GM12878 (cell line): ENCODE data around the gene PIM2. TPM values are rescaled to one million over a fixed set of nuclear protein-coding genes. Genes with fewer than 3 reads are reported as not detected.

Source experiments
- ATAC-seq: fragments of 200-7000 bp; cut with Tn5 transposase; 3 replicates; pipeline ENCODE4 v1.9.1; 2020; ENCODE audit warnings: mild to moderate bottlenecking, moderate library complexity
- BruUV-seq: library from RNA; stranded (reverse); fragments of 400-500 nt; replicated peaks from 2 replicates; lab custom pipeline; 2021; lab: Mats Ljungman, UMichigan
- CTCF ChIA-PET: fragments of 300-600 bp; sonication (Branson Sonifier 250); formaldehyde crosslinking; extraction: SDS; loops from one replicate; lab custom pipeline; 2021; ENCODE audit warnings: inconsistent platforms; lab: Yijun Ruan, JAX
- POLR2A ChIA-PET: fragments of 350-600 bp; formaldehyde crosslinking; extraction: SDS; loops from one replicate; lab custom pipeline; 2021; ENCODE audit warnings: inconsistent platforms; lab: Charles Lee
- RAD21 ChIA-PET: fragments of 300-600 bp; sonication (Branson Sonifier 250); formaldehyde crosslinking; loops from one replicate; lab custom pipeline; 2023; ENCODE audit warnings: antibody characterized with exemption; ENCODE audit not compliant: unreplicated experiment; lab: Charles Lee
- SMC1A ChIA-PET: fragments of 300-600 bp; sonication (Branson Sonifier 250); formaldehyde crosslinking; loops from one replicate; lab custom pipeline; 2023; ENCODE audit not compliant: unreplicated experiment, uncharacterized antibody; lab: Charles Lee
- DNase-seq: peaks from one replicate; pipeline ENCODE4 v3.0.0-alpha.2; 2011; ENCODE audit warnings: low read depth, low spot score
- FAIRE-seq: peaks from 3 replicates; lab custom pipeline; 2011; peaks lifted over from hg19 to GRCh38; lab: Jason Lieb, UNC
- H2AFZ ChIP-seq: 2 replicates; pipeline ENCODE4 v1.6.0; 2011; ENCODE audit warnings: low read depth, low read length, control low read depth; ENCODE audit not compliant: control insufficient read depth
- H3K27ac ChIP-seq: 2 replicates; pipeline ENCODE4 v1.5.1; 2011; ENCODE audit warnings: control low read depth; ENCODE audit not compliant: control insufficient read depth, insufficient read depth
- H3K27me3 ChIP-seq, 2 experiments: replicated peaks in 1 of 2; 2 replicates each; pipeline versions ENCODE4 v1.6.0 to v1.6.1; 2011; ENCODE audit warnings: low read length in 1 of 2; ENCODE audit not compliant: control insufficient read depth in 2 of 2, insufficient read depth in 2 of 2
- H3K36me3 ChIP-seq, 2 experiments: 2 replicates each; pipeline ENCODE4 v1.5.1; 2011; ENCODE audit warnings: low read length in 1 of 2; ENCODE audit not compliant: control insufficient read depth in 2 of 2, insufficient read depth in 2 of 2
- H3K4me1 ChIP-seq: 2 replicates; pipeline ENCODE4 v1.6.1; 2011; ENCODE audit warnings: mild to moderate bottlenecking, low read length, moderate library complexity, mixed read lengths; ENCODE audit not compliant: control insufficient read depth, insufficient read depth
- H3K4me2 ChIP-seq: 2 replicates; pipeline ENCODE4 v1.6.0; 2011; ENCODE audit warnings: control low read depth; ENCODE audit not compliant: control insufficient read depth, insufficient read depth
- H3K4me3 ChIP-seq: fragments of 200-600 bp; sonication (generic); 2 replicates; pipeline ENCODE4 v1.5.1; 2016
- H3K79me2 ChIP-seq: 2 replicates; pipeline ENCODE4 v1.6.0; 2011; ENCODE audit warnings: low read length; ENCODE audit not compliant: control insufficient read depth, insufficient read depth
- H3K9ac ChIP-seq: 2 replicates; pipeline ENCODE4 v1.8.0; 2011; ENCODE audit warnings: low read length, control low read depth, mixed read lengths; ENCODE audit not compliant: control insufficient read depth, insufficient read depth
- H3K9me3 ChIP-seq: replicated peaks from 3 replicates; pipeline ENCODE4 v1.5.1; 2011; ENCODE audit warnings: mild to moderate bottlenecking, low read length; ENCODE audit not compliant: control insufficient read depth, insufficient read depth
- H4K20me1 ChIP-seq: 2 replicates; pipeline ENCODE4 v1.6.0; 2011; ENCODE audit not compliant: control insufficient read depth, insufficient read depth
- BCL11A ChIP-seq: IDR thresholded peaks from 2 replicates; pipeline ENCODE4 v1.6.1; 2011; ENCODE audit warnings: low read depth, low read length
- BMI1 ChIP-seq: fragments of 450-650 bp; IDR thresholded peaks from 2 replicates; pipeline ENCODE4 v1.6.1; 2016; ENCODE audit warnings: mild to moderate bottlenecking, moderate library complexity, borderline replicate concordance
- CBX5 ChIP-seq: sonication (generic); IDR thresholded peaks from 2 replicates; pipeline ENCODE4 v1.6.1; 2016; ENCODE audit warnings: low read depth, moderate library complexity, mild to moderate bottlenecking, inconsistent platforms
- CEBPB ChIP-seq, 2 experiments: fragments of 150-350 bp in 1 of 2; IDR thresholded peaks; 2 replicates each; pipeline ENCODE4 v1.6.1; 2012 to 2014; ENCODE audit warnings: low read depth in 2 of 2, low read length in 2 of 2, borderline replicate concordance in 1 of 2, inconsistent platforms in 1 of 2
- HDGF ChIP-seq: fragments of 450-650 bp; IDR thresholded peaks from 2 replicates; pipeline ENCODE4 v1.6.1; 2016; ENCODE audit warnings: antibody characterized with exemption
- MEF2A ChIP-seq: IDR thresholded peaks from 2 replicates; pipeline ENCODE4 v1.6.1; 2011; ENCODE audit warnings: low read depth, mild to moderate bottlenecking, low read length, moderate library complexity; ENCODE audit not compliant: insufficient read depth
- MTA2 ChIP-seq: fragments of 450-650 bp; IDR thresholded peaks from 2 replicates; pipeline ENCODE4 v1.6.1; 2016; ENCODE audit warnings: low read depth, mild to moderate bottlenecking, moderate library complexity
- MXI1 ChIP-seq: fragments of 150-350 bp; IDR thresholded peaks from 2 replicates; pipeline ENCODE4 v1.6.1; 2011; ENCODE audit warnings: low read depth, mild to moderate bottlenecking, inconsistent platforms, low read length, improper control_type of control experiment
- NBN ChIP-seq: fragments of 450-650 bp; IDR thresholded peaks from 2 replicates; pipeline ENCODE4 v1.6.1; 2016
- RAD21 ChIP-seq: IDR thresholded peaks from 2 replicates; pipeline ENCODE4 v1.6.1; 2011; ENCODE audit warnings: mild to moderate bottlenecking, low read depth, low read length, moderate library complexity; ENCODE audit not compliant: insufficient read depth
- SMARCA5 ChIP-seq: fragments of 450-650 bp; IDR thresholded peaks from 2 replicates; pipeline ENCODE4 v1.6.1; 2017; ENCODE audit warnings: mild to moderate bottlenecking
- TARDBP ChIP-seq: IDR thresholded peaks from 2 replicates; pipeline ENCODE4 v1.6.1; 2016; ENCODE audit warnings: borderline replicate concordance
- TCF3 ChIP-seq: IDR thresholded peaks from 2 replicates; pipeline ENCODE4 v1.6.1; 2012; ENCODE audit warnings: low read depth, mild to moderate bottlenecking, low read length, borderline replicate concordance; ENCODE audit not compliant: insufficient read depth
- ZBED1 ChIP-seq: IDR thresholded peaks from 2 replicates; pipeline ENCODE4 v1.6.1; 2016; ENCODE audit warnings: borderline replicate concordance
- ZNF24 ChIP-seq: fragments of 450-650 bp; IDR thresholded peaks from 2 replicates; pipeline ENCODE4 v1.6.1; 2017; ENCODE audit warnings: antibody characterized with exemption, mild to moderate bottlenecking
- WGBS: methylation state at CpG from one replicate; pipeline ENCODE4 v1.1.6; 2016; ENCODE audit warnings: low lambda C conversion rate; ENCODE audit not compliant: insufficient replicate concordance, insufficient coverage; ENCODE audit errors: missing lambda C conversion rate; 5-methylcytosine and 5-hydroxymethylcytosine counted together
- in situ Hi-C: fragments of 300-500 bp; cut with MboI; formaldehyde crosslinking; loops from 9 replicates; pipeline ENCODE4 v1.14.3; 2018; ENCODE audit warnings: mixed read lengths
- intact Hi-C: fragments of 100-400 bp; cut with micrococcal nuclease; formaldehyde crosslinking; loops from one replicate; pipeline ENCODE4 v1.14.2; 2022; ENCODE audit not compliant: unreplicated experiment
- polyA plus RNA-seq, 11 experiments: library from polyadenylated mRNA; depleted of rRNA in 4 of 11; unstranded in 6 of 11; stranded (reverse) in 5 of 11; fragments of >200 nt; fragmentation: Nextera tagmentation in 4 of 11; fragmentation: Illumina TruSeq in 1 of 11; extraction: Ambion mirVana in 4 of 11; extraction: Trizol in 1 of 11; gene quantifications; 1 replicate in 1 of 11; 2 replicates in 10 of 11; pipeline versions ENCODE4 v1.2.1 to v1.2.3, GENCODE V29; 2011 to 2016; ENCODE audit warnings: inconsistent platforms in 2 of 11, missing spikeins in 2 of 11, low read depth in 1 of 11
- total RNA-seq, 4 experiments: library from RNA; depleted of rRNA in 3 of 4; stranded (reverse); fragments of >200 nt in 3 of 4; fragmentation: Illumina TruSeq in 1 of 4; extraction: Trizol in 1 of 4; gene quantifications; 2 replicates each; pipeline versions ENCODE4 v1.2.1 to v1.2.3, GENCODE V29; 2013 to 2021
- TF ChIP-seq, protein P1 (sequence below): fragments of 450-650 bp; formaldehyde crosslinking; IDR thresholded peaks from 2 replicates; pipeline ENCODE4 v1.4.0; 2020; ENCODE audit warnings: mild to moderate bottlenecking, moderate library complexity
- TF ChIP-seq, protein P2 (sequence below): IDR thresholded peaks from 2 replicates; pipeline ENCODE4 v1.6.1; 2011; ENCODE audit warnings: borderline replicate concordance, low read depth, mild to moderate bottlenecking, moderate library complexity, mixed read lengths, low read length; ENCODE audit not compliant: insufficient read depth; ENCODE audit errors: extremely low read length
- TF ChIP-seq, protein P3 (sequence below): IDR thresholded peaks from 2 replicates; pipeline ENCODE4 v1.6.1; 2012; ENCODE audit warnings: low read length, inconsistent platforms

Gene PIM2
- total and polyA plus RNA-seq, 10 of the 15 experiments (the other 5 are each of a cell fraction or from before 2014, with no cell fraction given), result 19.2 to 96.8 (median 32.3) TPM

DNA sequence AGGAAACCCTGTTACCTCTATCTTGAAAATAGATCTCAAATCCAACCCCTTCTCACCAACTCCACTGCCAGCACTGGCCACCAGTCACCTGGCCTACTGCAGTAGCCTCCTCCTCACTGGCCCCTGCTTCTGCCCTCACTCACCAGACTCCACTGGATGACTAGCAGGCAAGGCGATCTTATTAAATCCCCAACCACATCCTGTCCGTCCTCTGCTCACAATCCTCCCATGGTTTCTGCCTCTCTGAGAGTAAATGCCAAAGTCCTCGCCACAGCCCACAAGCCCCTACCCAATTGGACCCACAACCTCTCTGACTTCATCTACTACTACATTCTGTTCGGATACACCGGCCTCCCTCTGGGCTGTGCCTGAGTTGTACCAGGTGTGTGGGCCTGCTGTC lies 5.4 kb upstream of the PIM2 start:
- Histone ChIP-seq H3K9me3 (no peaks in the 10 kb centered on the region), H3K9ac (no peak overlapping the region), H3K27me3 (no peaks in the 10 kb centered on the region), H3K36me3 (peaks cover 0 to 5% of the 10 kb centered on the region in 2 experiments; a peak in 2 of 4 replicates), H3K79me2 (no peaks in the 10 kb centered on the region; the same call in 1 of the 2 replicates), H4K20me1 (no peaks in the 10 kb centered on the region), H3K27ac (no peak overlapping the region), H3K4me1 (peaks cover 12% of the 10 kb centered on the region), H2AFZ (no peak overlapping the region), H3K4me3 (no peak overlapping the region), H3K4me2 (no peak overlapping the region)
- ChIA-PET CTCF (no interaction called here), RAD21 (no interaction called here), POLR2A (no interaction called here), SMC1A (interaction anchor here (0.7 kb wide), 1 partner anchor 13 kb away, joined by 3 read pairs; no protein-coding TSS in a partner anchor)
- BruUV-seq, result no TSS peak
- 38% methylated on average over 5 of the region's 5 CpGs for WGBS
- TF ChIP-seq ZNF24 (no peak), MTA2 (no peak), SMARCA5 (no peak), RAD21 (no peak), BCL11A (no peak), CEBPB (IDR thresholded peaks at IDR 0.05; ENCODE audit: borderline replicate concordance in 1 of 2, low read depth in 2 of 2, low read length in 2 of 2) (no peak), MXI1 (no peak), BMI1 (no peak), HDGF (no peak), CBX5 (no peak), NBN (no peak), ZBED1 (no peak), MEF2A (no peak), TCF3 (no peak), TARDBP (no peak)
- TF ChIP-seq, protein P1, sequence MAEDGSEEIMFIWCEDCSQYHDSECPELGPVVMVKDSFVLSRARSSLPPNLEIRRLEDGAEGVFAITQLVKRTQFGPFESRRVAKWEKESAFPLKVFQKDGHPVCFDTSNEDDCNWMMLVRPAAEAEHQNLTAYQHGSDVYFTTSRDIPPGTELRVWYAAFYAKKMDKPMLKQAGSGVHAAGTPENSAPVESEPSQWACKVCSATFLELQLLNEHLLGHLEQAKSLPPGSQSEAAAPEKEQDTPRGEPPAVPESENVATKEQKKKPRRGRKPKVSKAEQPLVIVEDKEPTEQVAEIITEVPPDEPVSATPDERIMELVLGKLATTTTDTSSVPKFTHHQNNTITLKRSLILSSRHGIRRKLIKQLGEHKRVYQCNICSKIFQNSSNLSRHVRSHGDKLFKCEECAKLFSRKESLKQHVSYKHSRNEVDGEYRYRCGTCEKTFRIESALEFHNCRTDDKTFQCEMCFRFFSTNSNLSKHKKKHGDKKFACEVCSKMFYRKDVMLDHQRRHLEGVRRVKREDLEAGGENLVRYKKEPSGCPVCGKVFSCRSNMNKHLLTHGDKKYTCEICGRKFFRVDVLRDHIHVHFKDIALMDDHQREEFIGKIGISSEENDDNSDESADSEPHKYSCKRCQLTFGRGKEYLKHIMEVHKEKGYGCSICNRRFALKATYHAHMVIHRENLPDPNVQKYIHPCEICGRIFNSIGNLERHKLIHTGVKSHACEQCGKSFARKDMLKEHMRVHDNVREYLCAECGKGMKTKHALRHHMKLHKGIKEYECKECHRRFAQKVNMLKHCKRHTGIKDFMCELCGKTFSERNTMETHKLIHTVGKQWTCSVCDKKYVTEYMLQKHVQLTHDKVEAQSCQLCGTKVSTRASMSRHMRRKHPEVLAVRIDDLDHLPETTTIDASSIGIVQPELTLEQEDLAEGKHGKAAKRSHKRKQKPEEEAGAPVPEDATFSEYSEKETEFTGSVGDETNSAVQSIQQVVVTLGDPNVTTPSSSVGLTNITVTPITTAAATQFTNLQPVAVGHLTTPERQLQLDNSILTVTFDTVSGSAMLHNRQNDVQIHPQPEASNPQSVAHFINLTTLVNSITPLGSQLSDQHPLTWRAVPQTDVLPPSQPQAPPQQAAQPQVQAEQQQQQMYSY, result no peak
- TF ChIP-seq, protein P2, sequence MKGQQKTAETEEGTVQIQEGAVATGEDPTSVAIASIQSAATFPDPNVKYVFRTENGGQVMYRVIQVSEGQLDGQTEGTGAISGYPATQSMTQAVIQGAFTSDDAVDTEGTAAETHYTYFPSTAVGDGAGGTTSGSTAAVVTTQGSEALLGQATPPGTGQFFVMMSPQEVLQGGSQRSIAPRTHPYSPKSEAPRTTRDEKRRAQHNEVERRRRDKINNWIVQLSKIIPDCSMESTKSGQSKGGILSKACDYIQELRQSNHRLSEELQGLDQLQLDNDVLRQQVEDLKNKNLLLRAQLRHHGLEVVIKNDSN, result no peak
- TF ChIP-seq, protein P3, sequence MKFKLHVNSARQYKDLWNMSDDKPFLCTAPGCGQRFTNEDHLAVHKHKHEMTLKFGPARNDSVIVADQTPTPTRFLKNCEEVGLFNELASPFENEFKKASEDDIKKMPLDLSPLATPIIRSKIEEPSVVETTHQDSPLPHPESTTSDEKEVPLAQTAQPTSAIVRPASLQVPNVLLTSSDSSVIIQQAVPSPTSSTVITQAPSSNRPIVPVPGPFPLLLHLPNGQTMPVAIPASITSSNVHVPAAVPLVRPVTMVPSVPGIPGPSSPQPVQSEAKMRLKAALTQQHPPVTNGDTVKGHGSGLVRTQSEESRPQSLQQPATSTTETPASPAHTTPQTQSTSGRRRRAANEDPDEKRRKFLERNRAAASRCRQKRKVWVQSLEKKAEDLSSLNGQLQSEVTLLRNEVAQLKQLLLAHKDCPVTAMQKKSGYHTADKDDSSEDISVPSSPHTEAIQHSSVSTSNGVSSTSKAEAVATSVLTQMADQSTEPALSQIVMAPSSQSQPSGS, result no peak
- ATAC-seq (no peak), FAIRE-seq (no peak), DNase-seq (no peak)
- intact Hi-C loops (loop anchor here (1.0 kb wide), 1 partner anchor 15 kb away; no protein-coding TSS in a partner anchor), in situ Hi-C loops (no loop called here)
